Immature natural killer cell (primary cell): ENCODE results near the gene SAPCD1. TPM values are rescaled to one million over a fixed set of nuclear protein-coding genes. Genes with fewer than 3 reads are reported as not detected.

Source experiments
- DNase-seq, 3 donors: peaks; one replicate each; pipeline ENCODE4 v3.0.0; 2022; ENCODE audit warnings: mixed read lengths in 1 of 3
- H3K27ac Mint-ChIP-seq, 6 donors: one replicate each; pipeline ENCODE4 v1.8.0; 2020; ENCODE audit warnings: mixed read lengths in 6 of 6, mild to moderate bottlenecking in 5 of 6, inconsistent platforms in 4 of 6, moderate library complexity in 3 of 6
- H3K27me3 Mint-ChIP-seq, 3 donors: one replicate each; pipeline ENCODE4 v1.8.0; 2020 to 2021; ENCODE audit warnings: low read depth in 3 of 3, mild to moderate bottlenecking in 3 of 3, mixed read lengths in 3 of 3, moderate library complexity in 3 of 3, inconsistent platforms in 1 of 3
- H3K36me3 Mint-ChIP-seq, 3 donors: one replicate each; pipeline ENCODE4 v1.8.0; 2020; ENCODE audit warnings: mixed read lengths in 3 of 3, inconsistent platforms in 2 of 3, mild to moderate bottlenecking in 2 of 3
- H3K4me1 Mint-ChIP-seq, 2 donors: one replicate each; pipeline ENCODE4 v1.8.0; 2020; ENCODE audit warnings: inconsistent platforms in 2 of 2, mild to moderate bottlenecking in 2 of 2, mixed read lengths in 2 of 2, moderate library complexity in 1 of 2
- H3K4me3 Mint-ChIP-seq, 5 donors: one replicate each; pipeline ENCODE4 v1.8.0; 2020; ENCODE audit warnings: mild to moderate bottlenecking in 5 of 5, mixed read lengths in 5 of 5, inconsistent platforms in 3 of 5, moderate library complexity in 3 of 5
- H3K9me3 Mint-ChIP-seq, 6 donors: one replicate each; pipeline ENCODE4 v1.8.0; 2020; ENCODE audit warnings: mild to moderate bottlenecking in 6 of 6, mixed read lengths in 6 of 6, inconsistent platforms in 4 of 6, moderate library complexity in 3 of 6
- polyA plus RNA-seq, 3 donors: library from polyadenylated mRNA; unstranded; fragments of 300-500 nt; fragmentation: Illumina TruSeq; gene quantifications; one replicate each; pipeline ENCODE4 v1.2.3, GENCODE V29; 2021

SAPCD1 gene
- polyA plus RNA-seq, 3 donors from 2014 or later, result not detected

DNA sequence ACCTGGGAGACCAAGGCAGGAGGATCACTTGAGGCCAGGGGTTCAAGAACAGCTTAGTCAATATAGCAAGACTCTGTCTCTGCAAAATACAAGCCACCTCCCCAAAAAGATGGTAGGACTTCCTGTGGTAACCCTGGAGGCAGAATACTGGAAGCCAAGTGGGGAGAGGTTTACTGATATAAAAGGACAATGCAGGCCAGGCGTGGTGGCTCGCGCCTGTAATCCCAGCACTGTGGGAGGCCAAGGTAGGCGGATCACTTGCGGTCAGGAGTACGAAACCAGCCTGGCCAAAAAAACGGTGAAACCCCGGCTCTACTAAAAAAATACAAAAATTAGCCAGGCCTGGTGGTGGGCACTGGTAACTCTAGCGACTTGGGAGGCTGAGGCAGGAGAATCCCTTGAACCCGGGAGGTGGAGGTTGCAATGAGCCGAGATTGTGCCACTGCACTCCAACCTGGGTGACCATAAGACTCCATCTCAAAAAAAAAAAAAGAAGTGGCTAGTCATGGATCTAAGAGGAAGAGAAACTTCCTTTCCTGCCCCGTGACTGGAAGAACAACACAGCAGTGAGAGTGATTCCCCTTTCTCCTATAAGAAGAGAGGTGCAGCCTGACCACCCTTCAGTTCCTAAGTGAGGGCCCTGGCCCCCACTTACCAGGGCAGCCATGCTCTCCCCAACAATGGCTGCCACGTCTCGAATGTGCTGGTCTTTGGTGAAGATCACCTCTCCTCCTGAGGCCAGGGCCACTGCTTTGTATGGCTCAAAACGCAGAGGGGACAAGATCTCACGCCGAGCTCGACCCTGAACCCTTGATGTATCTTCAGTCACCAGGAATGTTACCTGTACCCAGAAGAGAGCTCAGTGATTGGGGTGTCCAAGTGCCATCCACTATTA lies 6.2 kb downstream of the SAPCD1 start:
- peaks cover 0 to 2% (median 1%) of the 10 kb centered on the region in 3 donors for H3K27me3 Mint-ChIP-seq
- H3K36me3 Mint-ChIP-seq, result no peaks in the 10 kb centered on the region
- peaks cover 20 to 28% of the 10 kb centered on the region in 2 donors for H3K4me1 Mint-ChIP-seq
- no peak overlapping the region for H3K4me3 Mint-ChIP-seq
- H3K27ac Mint-ChIP-seq, result peak overlapping the region in 2 of 6 donors; percentile 28 to 49
- no peak for DNase-seq
- no peaks in the 10 kb centered on the region for H3K9me3 Mint-ChIP-seq

DNA sequence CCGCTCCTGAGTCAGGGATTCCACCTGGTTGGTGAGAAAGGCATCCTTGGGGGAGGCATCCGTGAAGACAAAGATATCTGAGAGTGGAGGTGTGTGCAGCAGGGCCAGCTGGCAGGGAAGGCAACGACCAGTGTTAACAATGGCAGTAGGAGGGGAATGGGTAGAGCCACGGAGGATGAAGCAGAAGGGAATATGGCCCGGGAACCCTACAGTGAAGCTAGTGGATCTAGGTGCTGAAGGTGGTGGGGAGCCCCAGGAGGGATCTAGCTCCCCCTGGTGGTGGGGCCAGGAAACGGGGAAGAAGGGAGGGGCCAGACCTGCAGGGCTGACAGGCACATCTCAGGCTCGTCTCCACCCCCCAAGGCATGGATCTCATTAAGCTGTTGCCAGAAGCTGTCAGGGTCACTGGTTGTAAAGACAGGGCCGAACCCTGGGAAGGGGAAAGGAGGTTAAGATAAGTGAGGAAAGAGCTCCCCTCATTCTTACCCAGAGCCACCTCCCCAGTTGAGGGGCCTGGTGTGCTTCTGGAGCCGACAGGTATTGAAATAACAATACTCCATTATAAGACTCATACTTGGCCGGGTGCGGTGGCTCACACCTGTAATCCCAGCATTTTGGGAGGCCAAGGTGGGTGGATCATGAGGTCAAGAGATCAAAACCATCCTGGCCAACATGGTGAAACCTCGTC lies 7.4 kb downstream of the SAPCD1 start:
- Mint-ChIP-seq H3K27me3 (peaks cover 0 to 2% (median 1%) of the 10 kb centered on the region in 3 donors), H3K4me3 (no peak overlapping the region), H3K4me1 (peaks cover 20 to 28% of the 10 kb centered on the region in 2 donors), H3K9me3 (no peaks in the 10 kb centered on the region), H3K36me3 (no peaks in the 10 kb centered on the region), H3K27ac (peak overlapping the region in 5 of 6 donors; percentile 10 to 66 (median 40))
- peak; percentile 80 to 83 (median 83) for DNase-seq

DNA sequence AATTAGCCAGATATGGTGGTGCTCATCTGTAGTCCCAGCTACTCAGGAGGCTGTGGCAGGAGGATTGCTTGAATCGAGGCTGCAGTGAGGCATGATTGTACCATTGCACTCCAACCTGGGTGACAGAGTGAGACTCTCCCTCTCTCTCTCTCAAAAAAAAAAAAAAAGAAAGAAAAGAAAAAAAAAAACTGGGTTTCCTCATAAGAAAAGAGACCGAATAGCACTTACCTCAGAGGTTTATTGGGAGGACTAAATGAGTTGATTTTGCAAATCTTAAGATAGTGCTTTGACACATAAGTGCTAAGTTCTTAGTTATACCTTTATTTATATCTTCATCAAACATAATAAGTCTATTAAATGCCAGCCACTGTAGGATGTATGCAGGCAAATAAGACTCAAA lies 8.4 kb downstream of the SAPCD1 start:
- H3K27ac Mint-ChIP-seq, result peak overlapping the region in 4 of 6 donors; percentile 11 to 81 (median 69)
- peaks cover 1 to 2% (median 2%) of the 10 kb centered on the region in 3 donors for H3K27me3 Mint-ChIP-seq
- peaks cover 20 to 33% of the 10 kb centered on the region in 2 donors for H3K4me1 Mint-ChIP-seq
- no peak for DNase-seq
- no peaks in the 10 kb centered on the region for H3K9me3 Mint-ChIP-seq
- H3K4me3 Mint-ChIP-seq, result peak overlapping the region in 1 of 5 donors; percentile 54
- H3K36me3 Mint-ChIP-seq, result no peaks in the 10 kb centered on the region

DNA sequence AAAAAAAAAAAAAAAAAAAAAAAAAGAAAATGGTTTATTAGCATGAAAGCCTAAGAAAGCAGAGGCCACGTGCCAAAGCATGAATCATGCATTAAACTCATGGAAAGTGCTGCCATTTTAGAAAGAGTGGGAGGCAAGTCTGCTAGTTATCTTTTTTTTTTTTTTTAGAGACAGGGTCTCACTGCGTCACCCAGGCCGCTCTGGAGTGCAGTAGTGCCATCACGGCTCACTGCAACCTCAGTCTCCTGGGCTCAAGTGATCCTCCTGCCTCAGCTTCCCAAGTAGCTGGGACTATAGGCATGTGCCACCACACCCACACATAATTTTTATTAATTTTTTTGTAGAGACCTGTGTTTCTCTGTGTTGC lies 9.5 kb downstream of the SAPCD1 start:
- DNase-seq, result no peak
- Mint-ChIP-seq H3K36me3 (no peaks in the 10 kb centered on the region), H3K27me3 (peaks cover 0 to 2% (median 2%) of the 10 kb centered on the region in 3 donors), H3K4me3 (peak overlapping the region in 4 of 5 donors; percentile 38 to 69 (median 57)), H3K9me3 (no peaks in the 10 kb centered on the region), H3K27ac (peak overlapping the region in 2 of 6 donors; percentile 31 to 50), H3K4me1 (peaks cover 21 to 39% of the 10 kb centered on the region in 2 donors)

DNA sequence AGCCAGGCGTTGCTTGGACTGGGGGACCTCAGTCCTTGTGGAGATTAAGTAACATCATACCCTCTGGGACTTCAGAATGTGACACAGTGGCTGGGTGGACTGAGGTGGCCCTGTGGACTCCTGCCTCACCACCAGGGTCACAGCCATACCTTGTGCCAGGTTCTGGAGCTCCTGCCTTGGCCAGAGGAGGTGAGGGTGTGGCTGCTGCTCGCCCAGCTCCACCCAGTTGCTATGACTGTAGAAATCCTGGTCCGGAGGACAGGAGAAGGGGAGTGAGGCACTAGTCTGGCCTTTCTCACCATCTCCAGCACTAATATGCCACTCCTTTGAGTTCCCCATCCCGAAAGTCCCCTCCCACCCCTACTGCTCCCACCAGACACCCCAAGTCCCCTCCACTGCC lies 12.7 kb downstream of the SAPCD1 start:
- Mint-ChIP-seq H3K27ac (peak overlapping the region in 2 of 6 donors; percentile 2 to 66), H3K27me3 (peaks cover 0 to 2% (median 2%) of the 10 kb centered on the region in 3 donors), H3K36me3 (no peaks in the 10 kb centered on the region), H3K4me3 (no peak overlapping the region), H3K4me1 (peaks cover 23 to 40% of the 10 kb centered on the region in 2 donors), H3K9me3 (no peaks in the 10 kb centered on the region)
- no peak for DNase-seq

DNA sequence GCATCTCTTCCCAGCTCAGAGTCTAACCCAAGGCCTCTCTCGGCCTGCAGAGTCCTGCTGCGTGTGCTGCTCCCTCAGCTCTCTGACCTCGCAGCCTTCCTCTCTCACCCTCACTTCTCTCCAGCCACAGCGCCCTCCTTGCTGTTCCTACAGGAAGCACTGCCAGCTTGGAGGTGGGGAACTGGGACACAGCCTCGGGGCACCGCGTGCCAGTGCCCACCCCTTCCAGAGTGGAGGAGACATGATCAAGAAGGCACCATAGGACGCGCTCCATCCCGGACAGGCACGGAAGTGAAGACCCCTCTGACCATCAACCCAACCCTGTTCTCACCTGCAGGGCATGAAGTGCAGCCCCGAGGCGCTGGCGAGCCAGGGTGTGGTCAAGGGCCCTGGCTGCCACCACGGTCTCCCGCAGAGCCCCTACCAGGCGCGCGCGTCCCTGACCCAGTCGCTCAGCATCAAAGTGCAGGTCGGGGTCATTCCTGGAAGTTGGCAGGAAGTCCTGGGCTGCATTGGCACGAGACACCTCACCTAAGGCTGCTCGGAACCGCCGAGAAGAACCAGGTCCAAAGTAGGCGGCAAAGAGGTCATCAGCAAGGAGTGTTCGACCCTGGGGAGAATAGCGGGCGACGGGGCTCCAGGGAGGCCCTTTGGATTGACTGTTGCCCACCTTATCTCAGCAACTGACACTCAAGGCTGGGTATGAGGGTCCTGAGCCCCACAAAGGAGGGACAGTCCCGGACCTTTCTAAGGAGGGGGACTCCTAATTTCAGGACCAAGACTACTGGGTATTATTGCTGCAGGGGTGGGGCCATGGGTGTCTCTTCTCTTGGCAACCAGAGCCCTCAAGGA lies 13.4 kb downstream of the SAPCD1 start:
- Mint-ChIP-seq H3K27me3 (peaks cover 0 to 2% (median 2%) of the 10 kb centered on the region in 3 donors), H3K36me3 (peaks cover 0 to under 1% (median 0%) of the 10 kb centered on the region in 3 donors), H3K4me1 (peaks cover 23 to 40% of the 10 kb centered on the region in 2 donors), H3K27ac (peak overlapping the region in 4 of 6 donors; percentile 2 to 66 (median 44)), H3K4me3 (peak overlapping the region in 2 of 5 donors; percentile 17 to 38), H3K9me3 (no peaks in the 10 kb centered on the region)
- no peak for DNase-seq

DNA sequence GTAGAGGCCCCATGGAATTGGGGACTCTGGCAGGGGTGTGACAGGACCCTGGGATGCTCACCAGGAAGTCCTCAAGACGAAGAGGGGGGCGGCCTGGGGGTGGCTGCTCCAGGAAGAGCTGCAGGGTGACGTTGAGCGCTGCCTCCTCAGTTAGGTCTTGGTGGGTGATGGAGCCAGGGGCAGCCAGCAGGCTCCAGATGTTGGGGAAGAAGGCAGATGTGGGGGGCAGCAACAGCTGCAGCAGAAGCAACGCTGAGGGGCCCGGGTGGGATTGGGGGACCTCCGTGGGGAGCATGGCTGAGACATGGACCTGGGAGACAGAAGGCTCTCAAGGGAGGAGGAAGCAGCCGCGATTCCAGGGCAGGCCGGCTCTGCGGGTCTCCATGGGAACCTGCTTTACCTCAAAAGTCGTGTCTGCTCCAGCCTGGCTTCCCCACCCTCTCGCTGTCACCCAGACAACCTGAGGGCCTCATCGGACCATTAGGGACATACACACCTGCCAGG lies 14.1 kb downstream of the SAPCD1 start:
- Mint-ChIP-seq H3K27me3 (peaks cover 0 to 2% (median 2%) of the 10 kb centered on the region in 3 donors), H3K27ac (peak overlapping the region in 4 of 6 donors; percentile 7 to 57 (median 32)), H3K36me3 (peaks cover 0 to 3% (median 0%) of the 10 kb centered on the region in 3 donors), H3K4me3 (peak overlapping the region in 3 of 5 donors; percentile 11 to 38 (median 17)), H3K4me1 (peaks cover 17 to 34% of the 10 kb centered on the region in 2 donors), H3K9me3 (no peaks in the 10 kb centered on the region)
- no peak for DNase-seq

DNA sequence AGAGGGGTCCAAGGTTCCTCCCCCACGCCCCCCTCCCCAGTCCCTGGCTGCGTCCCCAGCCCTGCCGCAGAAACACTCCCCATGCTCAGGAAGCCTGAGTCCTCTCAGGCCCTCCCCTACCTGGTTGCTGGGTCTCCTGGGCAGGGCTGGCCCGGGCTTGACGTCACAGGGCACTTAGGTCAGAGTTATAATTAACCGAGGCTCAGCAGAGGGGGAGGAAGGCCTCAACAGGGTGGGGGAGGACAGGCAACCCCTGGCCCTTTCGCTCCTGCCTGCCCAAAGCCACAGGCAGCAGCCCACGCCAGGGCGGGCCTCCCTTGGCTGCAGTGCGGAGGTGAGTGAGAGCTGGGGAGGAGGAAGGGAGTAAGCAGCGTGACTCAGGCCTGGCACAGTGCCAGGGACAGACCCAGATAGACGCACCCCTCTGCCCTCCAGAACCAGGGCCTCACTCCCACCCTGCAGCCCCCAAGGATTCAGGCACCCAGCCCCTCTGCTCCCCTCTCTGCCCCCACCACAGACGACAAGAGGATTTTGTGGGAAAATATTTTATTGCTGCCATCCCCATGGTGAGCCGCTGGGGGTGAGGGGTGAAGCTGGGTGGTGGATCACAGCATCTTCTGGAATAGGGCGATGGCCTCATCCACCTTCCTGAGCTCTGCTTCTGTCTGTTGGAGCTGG lies 14.7 kb downstream of the SAPCD1 start, which contains the start of gene VWA7:
VWA7 (minus strand) TSS at position 340 of the 678 bp plus-strand sequence. CDS start 549 bp downstream, outside the sequence.
- Mint-ChIP-seq H3K36me3 (peaks cover 0 to 3% (median 0%) of the 10 kb centered on the region in 3 donors), H3K27me3 (peaks cover 0 to 2% (median 2%) of the 10 kb centered on the region in 3 donors), H3K9me3 (no peaks in the 10 kb centered on the region), H3K4me1 (peaks cover 16 to 31% of the 10 kb centered on the region in 2 donors), H3K4me3 (peak within 1 kb of the TSS in 3 of 5 donors; percentile 35 to 56 (median 38)), H3K27ac (peak within 1 kb of the TSS; percentile 24 to 57 (median 42))
- DNase-seq, result peak; percentile 59 to 67 (median 64)

DNA sequence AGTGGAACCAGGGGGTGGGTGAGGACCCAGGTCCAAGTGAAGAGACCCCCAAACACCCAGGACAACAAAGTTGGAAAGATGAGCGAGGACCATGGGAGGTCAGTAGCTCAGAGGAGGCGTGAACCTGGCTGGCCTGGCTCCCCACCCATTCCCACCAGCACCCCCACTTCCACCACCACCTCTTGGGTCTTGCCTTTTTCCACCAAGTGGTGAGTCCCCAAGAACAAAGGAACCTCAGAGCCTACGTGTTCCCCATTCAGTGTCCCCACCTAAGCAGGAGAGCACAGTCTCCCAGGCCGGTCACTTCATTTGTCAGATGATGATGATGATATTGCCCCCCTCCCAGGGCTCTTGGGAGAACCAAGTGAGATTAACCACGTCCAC lies 15.2 kb downstream of the SAPCD1 start:
- peaks cover 14 to 27% of the 10 kb centered on the region in 2 donors for H3K4me1 Mint-ChIP-seq
- peaks cover 0 to 4% (median 0%) of the 10 kb centered on the region in 3 donors for H3K36me3 Mint-ChIP-seq
- H3K27me3 Mint-ChIP-seq, result peaks cover 0 to 2% (median 2%) of the 10 kb centered on the region in 3 donors
- no peak for DNase-seq
- no peaks in the 10 kb centered on the region for H3K9me3 Mint-ChIP-seq
- no peak overlapping the region for H3K4me3 Mint-ChIP-seq
- peak overlapping the region in 4 of 6 donors; percentile 24 to 49 (median 40) for H3K27ac Mint-ChIP-seq

DNA sequence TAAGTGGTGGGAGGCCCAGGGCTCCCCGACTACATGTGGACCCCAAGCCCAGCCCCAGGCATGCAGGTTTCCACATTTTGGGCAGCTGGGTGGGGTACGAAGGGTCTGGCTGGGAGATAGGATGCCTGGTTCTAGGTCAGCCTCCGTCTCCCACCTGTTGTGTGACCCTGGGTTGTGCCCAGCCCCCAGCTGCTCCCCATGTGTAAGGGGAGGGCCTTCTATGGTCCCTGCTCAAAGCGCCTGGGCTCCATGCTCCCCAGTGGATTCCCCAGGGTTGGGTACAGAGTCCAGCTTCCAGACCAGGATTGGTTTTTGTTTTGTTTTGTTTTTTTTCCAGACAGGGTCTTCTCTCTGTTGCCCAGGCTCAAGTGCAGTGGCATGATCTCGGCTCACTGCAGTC lies 15.7 kb downstream of the SAPCD1 start:
- Mint-ChIP-seq H3K36me3 (peaks cover 0 to 8% (median 0%) of the 10 kb centered on the region in 3 donors), H3K4me3 (no peak overlapping the region), H3K4me1 (peaks cover 10 to 22% of the 10 kb centered on the region in 2 donors), H3K9me3 (no peaks in the 10 kb centered on the region), H3K27ac (no peak overlapping the region), H3K27me3 (peaks cover 0 to 4% (median 0%) of the 10 kb centered on the region in 3 donors)
- DNase-seq, result no peak

DNA sequence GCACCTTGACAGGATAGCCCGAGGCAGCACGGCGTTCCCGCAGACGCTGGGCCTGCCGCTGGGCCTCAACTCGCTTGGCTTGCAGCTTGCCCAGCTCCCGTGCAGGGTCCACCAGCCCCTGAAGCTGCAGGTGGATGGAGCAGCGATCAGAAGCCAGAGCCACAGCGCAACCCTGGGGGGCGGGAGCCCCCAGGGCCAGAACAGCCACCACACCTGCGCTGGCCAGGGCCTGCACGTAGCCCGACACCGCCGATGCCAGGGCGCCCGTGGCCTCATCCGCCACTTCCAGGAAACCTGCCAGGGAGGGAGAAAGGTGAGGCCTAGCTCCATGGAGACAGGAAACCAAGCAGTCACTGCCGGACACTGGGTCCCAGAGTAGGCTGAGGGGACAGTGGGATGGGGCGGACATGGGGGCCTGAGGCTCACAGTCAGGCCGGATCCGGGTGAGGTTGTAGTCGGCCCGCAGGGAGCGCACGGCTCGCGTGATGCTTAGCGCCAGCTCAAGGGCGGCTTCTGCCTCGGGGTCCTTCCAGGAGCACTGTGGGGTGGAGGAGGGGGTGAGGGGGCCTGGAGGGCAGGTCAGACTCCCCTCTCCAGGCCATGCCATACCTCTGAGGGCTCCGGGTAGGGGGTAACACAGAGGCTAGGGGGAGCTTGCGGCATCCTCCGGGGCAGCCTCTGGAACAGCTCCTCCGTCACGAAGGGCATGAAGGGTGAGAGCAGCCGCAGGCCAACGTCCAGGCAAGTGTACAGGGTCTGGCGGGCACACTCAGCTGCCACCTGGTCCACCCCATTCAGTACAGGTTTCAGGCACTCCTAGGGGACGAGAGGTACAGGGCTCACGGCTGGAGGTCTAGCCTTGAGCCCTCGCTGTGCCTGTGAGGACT lies 16.8 kb downstream of the SAPCD1 start:
- H3K4me1 Mint-ChIP-seq, result peaks cover 10 to 20% of the 10 kb centered on the region in 2 donors
- no peak overlapping the region for H3K27ac Mint-ChIP-seq
- no peak for DNase-seq
- peaks cover 0 to 4% (median 0%) of the 10 kb centered on the region in 3 donors for H3K27me3 Mint-ChIP-seq
- H3K36me3 Mint-ChIP-seq, result peaks cover 0 to 12% (median 0%) of the 10 kb centered on the region in 3 donors
- H3K4me3 Mint-ChIP-seq, result no peak overlapping the region
- no peaks in the 10 kb centered on the region for H3K9me3 Mint-ChIP-seq
